K562 (cell line): Measurements from ENCODE around the gene CUL9. TPM values are rescaled to one million over a fixed set of nuclear protein-coding genes. Genes with fewer than 3 reads are reported as not detected.
A peak's percentile ranks its signal among the peaks of the same experiment; 100 is the strongest.

ENCODE experiments used
- ARID1B ChIP-seq: fragments of 450-650 bp; IDR thresholded peaks from 2 replicates; pipeline ENCODE4 v1.6.1; 2016; ENCODE audit warnings: antibody characterized with exemption, mild to moderate bottlenecking, inconsistent platforms
- CBFA2T3 ChIP-seq: fragments of 450-650 bp; IDR thresholded peaks from 2 replicates; pipeline ENCODE4 v1.6.1; 2017
- CBFB ChIP-seq: sonication (generic); formaldehyde crosslinking; IDR thresholded peaks from 2 replicates; pipeline ENCODE4 v1.4.0; 2020; ENCODE audit warnings: mild to moderate bottlenecking, missing genetic modification reagents
- CCAR2 ChIP-seq: fragments of 200-400 bp; formaldehyde crosslinking; IDR thresholded peaks from 2 replicates; pipeline ENCODE4 v1.6.1; 2017; ENCODE audit warnings: mild to moderate bottlenecking, low read depth, low read length
- E2F5 ChIP-seq: sonication (generic); formaldehyde crosslinking; IDR thresholded peaks from 2 replicates; pipeline ENCODE4 v1.8.0; 2022; ENCODE audit warnings: mild to moderate bottlenecking, missing genetic modification reagents
- FOXA3 ChIP-seq, 2 experiments: fragments of 450-650 bp in 1 of 2; sonication (generic) in 1 of 2; formaldehyde crosslinking; IDR thresholded peaks in 1 of 2; conservative IDR thresholded peaks in 1 of 2; 2 replicates each; pipeline versions ENCODE4 v1.4.0 to v1.8.0; 2020 to 2022; ENCODE audit warnings: mild to moderate bottlenecking in 2 of 2, missing genetic modification reagents in 1 of 2
- HLTF ChIP-seq: fragments of 450-650 bp; IDR thresholded peaks from 2 replicates; pipeline ENCODE4 v1.6.1; 2016
- ILK ChIP-seq: fragments of 450-650 bp; IDR thresholded peaks from 2 replicates; pipeline ENCODE4 v1.6.1; 2016; ENCODE audit warnings: missing genetic modification characterization, low read depth, mild to moderate bottlenecking, missing compliant biosample characterization, moderate library complexity, borderline replicate concordance
- KDM1A ChIP-seq, 2 experiments: fragments of 450-650 bp; IDR thresholded peaks; 2 replicates each; pipeline ENCODE4 v1.6.1; 2016; ENCODE audit warnings: mild to moderate bottlenecking in 2 of 2
- KLF16 ChIP-seq: IDR thresholded peaks from 2 replicates; pipeline ENCODE4 v1.6.1; 2016; ENCODE audit warnings: antibody characterized with exemption
- MECOM ChIP-seq: fragments of 250-450 bp; sonication (Bioruptor Pico); IDR thresholded peaks from 2 replicates; pipeline ENCODE4 v1.8.0; 2022; ENCODE audit warnings: inconsistent platforms
- MLLT1 ChIP-seq, 2 experiments: fragments of 450-650 bp; IDR thresholded peaks; 2 replicates each; pipeline ENCODE4 v1.6.1; 2016
- MYNN ChIP-seq, 2 experiments: sonication (generic); formaldehyde crosslinking in 1 of 2; IDR thresholded peaks; 2 replicates each; pipeline versions ENCODE4 v1.5.0 to v1.6.1; 2016 to 2020; ENCODE audit warnings: antibody characterized with exemption in 1 of 2, missing genetic modification reagents in 1 of 2
- PML ChIP-seq: IDR thresholded peaks from 2 replicates; pipeline ENCODE4 v1.6.1; 2012; ENCODE audit warnings: low read length, inconsistent platforms
- POLR2AphosphoS5 ChIP-seq: IDR thresholded peaks from 2 replicates; pipeline ENCODE4 v1.6.1; 2011; ENCODE audit warnings: mild to moderate bottlenecking, low read depth, low read length, moderate library complexity; ENCODE audit not compliant: control insufficient read depth, insufficient read depth
- POLR2G ChIP-seq: fragments of 200-400 bp; formaldehyde crosslinking; IDR thresholded peaks from 2 replicates; pipeline ENCODE4 v1.6.1; 2017; ENCODE audit warnings: low read depth, mild to moderate bottlenecking, antibody characterized with exemption, low read length, moderate library complexity
- RUNX1 ChIP-seq: sonication (generic); IDR thresholded peaks from 2 replicates; pipeline ENCODE4 v1.6.1; 2016; ENCODE audit warnings: antibody characterized with exemption, low read depth
- TCF3 ChIP-seq: sonication (generic); formaldehyde crosslinking; IDR thresholded peaks from 2 replicates; pipeline ENCODE4 v1.4.0; 2020; ENCODE audit warnings: mild to moderate bottlenecking, missing genetic modification reagents
- TEAD4 ChIP-seq, 2 experiments: sonication (generic) in 1 of 2; formaldehyde crosslinking in 1 of 2; IDR thresholded peaks; 2 replicates each; pipeline versions ENCODE4 v1.6.1 to v1.8.0; 2012 to 2022; ENCODE audit warnings: borderline replicate concordance in 1 of 2, inconsistent platforms in 1 of 2, low read length in 1 of 2, mild to moderate bottlenecking in 1 of 2, missing genetic modification reagents in 1 of 2
- USF1 ChIP-seq: sonication (generic); formaldehyde crosslinking; IDR thresholded peaks from 2 replicates; pipeline ENCODE4 v1.9.0; 2022; ENCODE audit warnings: mild to moderate bottlenecking, missing genetic modification reagents
- ZBTB33 ChIP-seq: sonication (generic); formaldehyde crosslinking; IDR thresholded peaks from 2 replicates; pipeline ENCODE4 v1.8.1; 2023; ENCODE audit warnings: mild to moderate bottlenecking, missing genetic modification reagents
- polyA plus RNA-seq, 8 experiments: library from polyadenylated mRNA; depleted of rRNA in 4 of 8; stranded (reverse) in 5 of 8; unstranded in 3 of 8; fragments of >200 nt; fragmentation: Nextera tagmentation in 2 of 8; fragmentation: Illumina TruSeq in 1 of 8; extraction: Ambion mirVana in 2 of 8; extraction: Trizol in 1 of 8; gene quantifications; 2 replicates each; pipeline versions ENCODE4 v1.2.1 to v1.2.3, GENCODE V29; 2011 to 2014; ENCODE audit warnings: inconsistent platforms in 1 of 8, missing spikeins in 1 of 8
- total RNA-seq, 7 experiments: library from RNA; depleted of rRNA in 6 of 7; stranded (reverse); fragments of >200 nt in 6 of 7; fragmentation: Illumina TruSeq in 2 of 7; extraction: Trizol in 2 of 7; gene quantifications; 2 replicates each; pipeline versions ENCODE4 v1.2.1 to v1.2.3, GENCODE V29; 2011 to 2021; ENCODE audit warnings: low replicate concordance in 1 of 7

Gene CUL9
- total and polyA plus RNA-seq, 9 of the 15 experiments (the other 6 are each of a cell fraction or from before 2014, with no cell fraction given): 0.50 to 20.7 (median 6.6) TPM

GRCh38 chr6:43226192-43226851 is 44.3 kb downstream of the CUL9 start (continued):
- TF ChIP-seq E2F5 (CRISPR knock-in tag): peak; percentile 63; the same call in 1 of the 2 replicates
- TF ChIP-seq MECOM (CRISPR knock-in tag): 0 out of 2 replicates have a peak, but pooled peaks have one; percentile 14
- TF ChIP-seq CCAR2: no peak
- 0 out of 2 replicates have a peak, but pooled peaks have one; percentile 43 for TF ChIP-seq KLF16
- peak; percentile 84 for TF ChIP-seq TEAD4 (IDR thresholded peaks at IDR 0.05; ENCODE audit: low read length)
- TF ChIP-seq TEAD4 (CRISPR knock-in tag; IDR thresholded peaks at IDR 0.05; ENCODE audit: borderline replicate concordance): no peak
- TF ChIP-seq KDM1A (IDR thresholded peaks at IDR 0.05): peak in 1 of 2 experiments; percentile 31; a peak in 1 of 4 replicates
- no peak; the same call in none of the 2 replicates for TF ChIP-seq ZBTB33 (CRISPR knock-in tag)
- no peak for TF ChIP-seq HLTF
- peak; percentile 83 for TF ChIP-seq TCF3
- no peak for TF ChIP-seq MLLT1 (IDR thresholded peaks at IDR 0.05)
- TF ChIP-seq ILK (tag): no peak
- no peak for TF ChIP-seq RUNX1
- TF ChIP-seq PML: peak; percentile 34; the same call in 1 of the 2 replicates
- TF ChIP-seq CBFB: no peak
- 0 out of 2 replicates have a peak, but pooled peaks have one; percentile 9 for TF ChIP-seq MYNN (IDR thresholded peaks at IDR 0.05)
- no peak for TF ChIP-seq MYNN (CRISPR knock-in tag; IDR thresholded peaks at IDR 0.05)
- TF ChIP-seq ARID1B: peak; percentile 69
- TF ChIP-seq POLR2G: no peak
- peak in 1 of 2 experiments; percentile 35; a peak in 1 of 4 replicates for TF ChIP-seq FOXA3 (CRISPR knock-in tag; conservative IDR thresholded peaks at IDR 0.05 in 1 of 2, IDR thresholded peaks at IDR 0.05 in 1 of 2)
- TF ChIP-seq USF1 (CRISPR knock-in tag): peak; percentile 43
- peak; percentile 89 for TF ChIP-seq CBFA2T3
- peak; percentile 66 for TF ChIP-seq POLR2AphosphoS5
